Measurements from ENCODE around the gene FCHSD1. TPM values are rescaled to one million over a fixed set of nuclear protein-coding genes. Genes with fewer than 3 reads are reported as not detected.

The FCHSD1 gene
- total and polyA plus RNA-seq, 2 donors (not counting 1 experiment from before 2014, with no cell fraction given) = 123 to 193 TPM

DNA sequence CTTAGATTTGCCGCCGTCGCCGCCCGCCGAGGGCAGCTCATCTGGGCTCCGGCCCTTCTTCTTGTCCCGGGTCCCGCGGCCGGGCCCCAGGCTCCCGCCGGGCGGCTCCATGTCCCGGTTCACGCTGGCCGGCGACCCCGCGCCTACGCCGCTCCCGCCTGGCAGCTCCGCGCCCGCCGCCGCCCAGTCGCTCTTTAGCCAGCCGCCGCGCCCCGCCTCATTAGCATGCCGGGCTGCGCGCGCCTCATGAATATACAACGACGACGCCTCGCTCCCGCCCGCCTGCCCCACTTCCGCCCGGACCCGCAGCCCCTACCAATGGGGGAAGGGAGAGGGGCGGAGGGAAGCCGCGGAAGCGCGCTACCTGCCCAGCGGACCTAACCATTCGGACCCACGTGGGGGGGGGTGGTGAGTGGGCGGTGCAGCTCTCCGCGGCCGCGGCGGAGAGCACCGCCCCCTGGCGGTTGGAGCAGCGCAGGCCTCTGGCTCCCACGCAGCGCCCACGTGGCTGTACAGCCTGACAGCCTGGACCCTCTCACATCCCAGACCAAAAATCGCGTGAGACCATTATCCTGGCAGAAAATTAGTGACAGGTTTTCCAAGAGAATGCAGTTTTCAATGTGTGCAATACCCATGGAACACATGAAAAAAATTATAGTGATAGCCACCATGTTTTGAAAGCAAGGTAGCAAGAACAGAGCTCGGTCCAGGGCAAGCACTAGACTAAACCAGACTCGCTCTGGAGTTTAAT lies 32.2 kb downstream of the FCHSD1 start, which contains the start of gene DIAPH1:
TSS of gene DIAPH1 (minus strand) at position 197 of the 751 bp plus-strand sequence. CDS start at position 111, 86 bp downstream.
- peaks cover 0 to 4% (median 0%) of the 10 kb centered on the region in 3 donors for H3K9me3 ChIP-seq (ENCODE audit: control extremely low read depth in 1 of 3, control insufficient read depth in 2 of 3, insufficient read depth in 1 of 3, low read length in 2 of 3)
- WGBS (ENCODE audit: insufficient coverage) = 2% methylated on average over 70 of the region's 70 CpGs
- H3K27me3 ChIP-seq (replicated peaks in 1 of 4; ENCODE audit: control extremely low read depth in 1 of 4, control insufficient read depth in 3 of 4, insufficient read depth in 4 of 4, low read length in 3 of 4) = no peaks in the 10 kb centered on the region
- peak; percentile 99 for DNase-seq
- peak within 1 kb of the TSS; percentile 85 for H2AFZ ChIP-seq (ENCODE audit: insufficient read depth, low read depth, low read length, poor library complexity, severe bottlenecking)
- no peaks in the 10 kb centered on the region for H3K27me3 Mint-ChIP-seq
- H4K20me1 ChIP-seq (ENCODE audit: control insufficient read depth, insufficient read depth, low read length, poor library complexity, severe bottlenecking) = peaks cover 9% of the 10 kb centered on the region
- ChIA-PET POLR2A (interaction anchor here (0.5 to 4.4 kb wide), 12 partner anchors 8 to 298 kb away, joined by 3 to 34 read pairs (median 6); partner anchors contain the start of genes FCHSD1, HDAC3, RELL2 and TAF7), CTCF (interaction anchor here (0.5 to 28.1 kb wide), 22 partner anchors 9 to 350 kb away, joined by 3 to 760 read pairs (median 5); partner anchors contain the start of genes DELE1, FCHSD1, HDAC3 and PCDHGB6)
- peaks cover 0 to 26% of the 10 kb centered on the region in 2 experiments for H3K36me3 ChIP-seq (replicated peaks in 1 of 2; ENCODE audit: control extremely low read depth in 1 of 2, control insufficient read depth in 1 of 2, extremely low read depth in 1 of 2, insufficient read depth in 2 of 2, low read length in 1 of 2)
- H3K4me2 ChIP-seq (replicated peaks; ENCODE audit: low read depth, low read length, poor library complexity, severe bottlenecking) = peak within 1 kb of the TSS; percentile 84
- no peaks in the 10 kb centered on the region for H3K9me3 Mint-ChIP-seq (ENCODE audit: insufficient read depth)
- peak within 1 kb of the TSS; percentile 86 to 92 for H3K27ac ChIP-seq (ENCODE audit: low read length in 2 of 2)
- TF ChIP-seq EZH2 (IDR thresholded peaks at IDR 0.05; ENCODE audit: borderline replicate concordance, insufficient read depth, low read depth, low read length, poor library complexity, severe bottlenecking) = no peak
- TF ChIP-seq, protein P1, sequence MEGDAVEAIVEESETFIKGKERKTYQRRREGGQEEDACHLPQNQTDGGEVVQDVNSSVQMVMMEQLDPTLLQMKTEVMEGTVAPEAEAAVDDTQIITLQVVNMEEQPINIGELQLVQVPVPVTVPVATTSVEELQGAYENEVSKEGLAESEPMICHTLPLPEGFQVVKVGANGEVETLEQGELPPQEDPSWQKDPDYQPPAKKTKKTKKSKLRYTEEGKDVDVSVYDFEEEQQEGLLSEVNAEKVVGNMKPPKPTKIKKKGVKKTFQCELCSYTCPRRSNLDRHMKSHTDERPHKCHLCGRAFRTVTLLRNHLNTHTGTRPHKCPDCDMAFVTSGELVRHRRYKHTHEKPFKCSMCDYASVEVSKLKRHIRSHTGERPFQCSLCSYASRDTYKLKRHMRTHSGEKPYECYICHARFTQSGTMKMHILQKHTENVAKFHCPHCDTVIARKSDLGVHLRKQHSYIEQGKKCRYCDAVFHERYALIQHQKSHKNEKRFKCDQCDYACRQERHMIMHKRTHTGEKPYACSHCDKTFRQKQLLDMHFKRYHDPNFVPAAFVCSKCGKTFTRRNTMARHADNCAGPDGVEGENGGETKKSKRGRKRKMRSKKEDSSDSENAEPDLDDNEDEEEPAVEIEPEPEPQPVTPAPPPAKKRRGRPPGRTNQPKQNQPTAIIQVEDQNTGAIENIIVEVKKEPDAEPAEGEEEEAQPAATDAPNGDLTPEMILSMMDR (IDR thresholded peaks at IDR 0.05) = peak; percentile 94
- peak within 1 kb of the TSS; percentile 91 for H3K27ac Mint-ChIP-seq
- peaks cover 52 to 55% of the 10 kb centered on the region in 2 donors for H3K4me1 ChIP-seq (ENCODE audit: control insufficient read depth in 2 of 2, insufficient read depth in 2 of 2, low read length in 2 of 2)
- peak; percentile 89 for ATAC-seq (ENCODE audit: low read depth)
- H3K4me3 Mint-ChIP-seq = peak within 1 kb of the TSS; percentile 93
- H3K9ac ChIP-seq (ENCODE audit: low read length) = peak within 1 kb of the TSS; percentile 93
- peaks cover 69% of the 10 kb centered on the region for H3K79me2 ChIP-seq (ENCODE audit: control insufficient read depth, insufficient read depth, low read length)
- intact Hi-C loops (cut with micrococcal nuclease) = loop anchor here (1.0 to 2.0 kb wide), 7 partner anchors 14 to 299 kb away; partner anchors contain the start of genes FCHSD1, HDAC3, PCDHGA12 and RELL2
- peak within 1 kb of the TSS; percentile 84 to 98 (median 94) for H3K4me3 ChIP-seq (ENCODE audit: control extremely low read depth in 1 of 5, extremely low read depth in 1 of 5, insufficient read depth in 1 of 5, low read depth in 2 of 5, low read length in 4 of 5)
- peaks cover 59% of the 10 kb centered on the region for H3K4me1 Mint-ChIP-seq

Measured in B cell (primary cell).